Measurements from ENCODE around the gene KRTAP4-16. TPM values are rescaled to one million over a fixed set of nuclear protein-coding genes. Genes with fewer than 3 reads are reported as not detected.
"Not testable (repeated sequence)": the region's sequence is repeated elsewhere in the genome, so short reads cannot be mapped to it uniquely, and the experiment has no call there.

KRTAP4-16 gene
- total RNA-seq, 4 donors from 2014 or later = not detected

DNA sequence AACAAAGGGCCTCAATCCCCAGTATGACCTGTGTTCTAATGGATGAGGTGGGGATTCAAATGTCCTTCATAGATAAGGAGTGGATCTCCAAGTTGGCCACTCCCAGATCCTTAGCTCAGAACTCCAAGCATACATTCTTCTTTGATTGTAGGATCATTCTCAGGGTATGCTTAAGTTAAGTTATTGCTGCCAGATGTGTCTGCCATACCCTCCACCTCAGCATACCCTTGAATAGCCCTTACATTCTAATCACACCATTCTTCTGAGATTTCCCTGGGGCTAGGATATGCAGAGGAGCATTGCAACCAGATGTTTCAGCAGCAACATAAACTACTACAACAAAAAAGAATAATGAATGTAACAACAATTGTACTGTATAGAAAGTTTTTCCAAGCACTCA, 34.7 kb downstream of the KRTAP4-16 start:
- Histone ChIP-seq H3K27me3 (peaks cover 4% of the 10 kb centered on the region), H3K9me3 (no peaks in the 10 kb centered on the region), H3K36me3 (no peaks in the 10 kb centered on the region), H3K4me1 (no peaks in the 10 kb centered on the region), H3K4me3 (no peak overlapping the region), H3K27ac (no peak overlapping the region)
- no peak for TF ChIP-seq POLR2AphosphoS5 (IDR thresholded peaks at IDR 0.05)
- no peak for ATAC-seq

DNA sequence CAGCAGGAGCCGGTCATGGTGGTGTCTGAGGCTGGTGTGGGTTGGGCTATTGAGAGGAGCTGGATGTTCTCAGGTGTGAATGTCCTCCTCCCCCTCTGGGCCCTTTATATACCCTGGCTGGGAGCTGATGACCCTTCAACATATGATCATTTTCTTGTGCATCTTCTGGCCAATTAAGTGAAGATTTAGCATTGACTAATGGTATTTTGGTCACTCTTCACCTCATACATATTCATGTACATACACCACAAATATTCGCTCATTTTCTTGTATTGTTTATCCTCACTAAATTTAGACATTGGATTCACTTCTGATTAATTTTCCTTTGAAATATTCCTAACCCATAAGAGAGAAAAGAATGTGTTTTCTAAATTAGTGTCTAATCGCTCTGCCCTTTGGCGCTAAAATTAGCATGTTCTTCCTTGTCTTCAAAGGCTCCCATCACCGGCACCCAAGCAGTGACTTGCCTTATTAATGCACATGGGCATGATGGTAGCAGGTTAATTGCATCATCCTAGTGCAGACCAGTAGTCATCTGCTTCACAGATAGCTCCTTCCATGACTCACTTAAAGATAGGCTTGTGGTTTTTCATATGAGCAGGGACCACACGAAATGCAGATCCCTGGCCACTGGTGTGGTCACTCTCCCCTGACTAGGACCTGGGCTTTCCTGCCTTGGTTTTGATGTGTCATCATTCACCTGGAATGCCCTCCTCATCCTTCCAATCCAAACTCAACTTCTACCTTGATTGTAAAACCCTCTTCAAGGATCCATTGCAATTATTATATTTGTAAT, 36.0 kb downstream of the KRTAP4-16 start, which contains the start of gene KRTAP2-4:
Gene KRTAP2-4, minus strand, starts transcription at position 51 of the 796 bp plus-strand sequence. Its CDS starts 34 bp downstream, at position 17.
- ATAC-seq = no peak

DNA sequence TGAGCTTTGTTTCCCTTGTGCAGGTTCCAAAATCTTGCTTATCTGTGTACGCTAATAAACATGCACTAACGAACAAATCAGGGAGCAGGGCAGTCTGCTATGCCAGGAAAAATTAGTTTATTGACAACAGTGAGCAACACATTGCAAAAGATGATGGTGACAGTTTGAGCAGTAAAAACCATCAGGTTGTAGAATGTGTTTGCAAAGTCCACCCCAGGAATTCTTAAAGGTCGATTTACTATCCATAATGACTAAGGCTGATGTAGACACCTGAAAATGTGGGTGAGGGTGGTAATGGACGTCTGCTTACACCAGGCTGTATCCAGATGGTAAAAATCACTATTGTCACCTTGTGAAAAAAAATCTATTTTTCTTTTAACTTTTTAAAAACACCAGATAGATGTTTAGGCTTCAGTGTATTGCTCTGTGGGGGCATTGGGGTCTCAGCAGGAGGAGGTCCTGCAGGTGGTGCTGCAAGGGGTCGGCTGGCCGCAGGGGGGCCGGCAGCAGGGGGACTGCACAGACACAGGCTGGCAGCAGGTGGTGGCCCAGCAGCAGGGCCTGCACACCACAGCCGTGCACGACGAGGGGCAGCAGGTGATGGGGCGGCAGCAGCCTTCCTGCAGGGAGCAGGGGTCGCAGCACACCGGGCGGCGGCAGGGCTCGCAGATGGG, 36.9 kb downstream of the KRTAP4-16 start:
- not testable (repeated sequence) for H3K4me1 ChIP-seq, ATAC-seq
- 61 to 78% methylated on average over 4 of the region's 16 CpGs for WGBS, 2 donors (ENCODE audit: low coverage in 1 of 2)

More for the DNA sequence above, 36.0 kb downstream of the KRTAP4-16 start, which contains the start of gene KRTAP2-4:
- no peaks in the 10 kb centered on the region for H3K4me1 ChIP-seq
- TF ChIP-seq EP300 (IDR thresholded peaks at IDR 0.05) = no peak
- no peak for TF ChIP-seq POLR2A (IDR thresholded peaks at IDR 0.05)
- TF ChIP-seq CTCF (IDR thresholded peaks at IDR 0.05) = no peak
- no peak within 1 kb of the TSS for H3K27ac ChIP-seq
- no peak within 1 kb of the TSS for H3K4me3 ChIP-seq
- 86% methylated on average over 4 to 5 of the region's 6 CpGs for WGBS, 2 donors (ENCODE audit: low coverage in 1 of 2)
- H3K9me3 ChIP-seq = no peaks in the 10 kb centered on the region
- H3K27me3 ChIP-seq = peaks cover 4% of the 10 kb centered on the region
- H3K36me3 ChIP-seq = no peaks in the 10 kb centered on the region

DNA sequence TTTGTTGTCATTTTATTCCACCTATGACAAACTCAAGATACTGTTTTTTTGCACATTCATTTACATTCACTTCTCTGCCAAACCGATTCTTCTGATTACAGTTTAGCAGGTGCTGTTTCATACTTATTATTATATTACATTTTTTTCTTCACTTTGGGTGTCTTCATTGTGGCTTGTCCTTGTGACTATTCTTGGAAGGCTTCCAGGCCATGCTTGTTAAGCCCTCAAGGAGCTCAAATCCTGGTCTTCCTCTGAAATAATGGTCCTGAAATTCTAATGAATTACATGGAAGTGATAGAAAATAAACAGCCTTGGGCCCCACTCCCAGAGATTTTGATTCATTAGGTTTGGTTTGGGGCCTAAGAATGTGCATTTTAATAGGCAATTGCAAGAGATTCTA, 37.7 kb downstream of the KRTAP4-16 start:
- 76% methylated on average over 1 of the region's 1 CpG; no CpG with 5 or more reads in 1 of the 2 donors for WGBS, 2 donors (ENCODE audit: low coverage in 1 of 2)
- no peaks in the 10 kb centered on the region for H3K9me3 ChIP-seq
- no peak overlapping the region for H3K4me3 ChIP-seq
- H3K36me3 ChIP-seq = no peaks in the 10 kb centered on the region
- TF ChIP-seq EP300 (IDR thresholded peaks at IDR 0.05) (no peak), POLR2A (IDR thresholded peaks at IDR 0.05) (no peak), POLR2AphosphoS5 (IDR thresholded peaks at IDR 0.05) (no peak), CTCF (IDR thresholded peaks at IDR 0.05) (no peak)
- H3K27me3 ChIP-seq = peaks cover 14% of the 10 kb centered on the region
- H3K27ac ChIP-seq = no peak overlapping the region
- H3K4me1 ChIP-seq = no peaks in the 10 kb centered on the region
- no peak for ATAC-seq

More for the DNA sequence above, 36.9 kb downstream of the KRTAP4-16 start:
- not testable (repeated sequence) for H3K9me3 ChIP-seq, H3K4me3 ChIP-seq, H3K27ac ChIP-seq, H3K36me3 ChIP-seq, H3K27me3 ChIP-seq

- TF ChIP-seq EP300 (IDR thresholded peaks at IDR 0.05) = no peak
- no peak for TF ChIP-seq CTCF (IDR thresholded peaks at IDR 0.05)
- no peak for TF ChIP-seq POLR2A (IDR thresholded peaks at IDR 0.05)
- Histone ChIP-seq H3K27ac (no peak overlapping the region), H3K27me3 (peaks cover 20% of the 10 kb centered on the region), H3K9me3 (no peaks in the 10 kb centered on the region), H3K36me3 (no peaks in the 10 kb centered on the region), H3K4me3 (no peak overlapping the region), H3K4me1 (no peaks in the 10 kb centered on the region)
- WGBS, 2 donors (ENCODE audit: low coverage in 1 of 2) = 81 to 90% methylated on average over 4 of the region's 4 CpGs
- ATAC-seq = no peak
These were observed 38.6 kb downstream of the KRTAP4-16 start for GRCh38 chr17:41063449-41063848.

DNA sequence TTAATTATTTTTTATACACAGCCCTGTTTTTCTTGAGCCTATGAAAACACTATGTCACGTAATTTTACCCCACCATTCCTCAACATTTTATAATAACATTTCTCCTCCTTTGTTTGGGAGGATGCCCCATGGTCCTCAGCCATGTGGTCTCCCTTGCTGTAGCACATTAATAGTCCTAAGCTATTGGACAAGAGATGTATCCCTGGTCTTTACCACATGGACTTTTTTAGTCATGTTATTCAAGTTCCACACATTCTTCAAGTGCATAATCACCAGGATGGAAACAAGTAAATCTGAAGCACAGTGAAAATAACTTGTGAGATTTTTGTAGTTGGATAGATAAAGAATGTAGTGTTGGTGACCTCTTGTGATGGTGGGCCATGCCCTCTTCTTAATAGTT, 40.0 kb downstream of the KRTAP4-16 start:
- Histone ChIP-seq H3K27ac (no peak overlapping the region), H3K36me3 (no peaks in the 10 kb centered on the region), H3K9me3 (peaks cover 0 to 7% (median 0%) of the 10 kb centered on the region in 3 donors), H3K4me1 (no peaks in the 10 kb centered on the region), H3K4me3 (no peak overlapping the region), H3K27me3 (peaks cover 34% of the 10 kb centered on the region)
- no peak for ATAC-seq
- no peak for TF ChIP-seq EP300 (IDR thresholded peaks at IDR 0.05)
- TF ChIP-seq CTCF (IDR thresholded peaks at IDR 0.05) = no peak
- TF ChIP-seq POLR2AphosphoS5 (IDR thresholded peaks at IDR 0.05) = no peak
- no peak for TF ChIP-seq POLR2A (IDR thresholded peaks at IDR 0.05)
- WGBS, 2 donors (ENCODE audit: low coverage in 1 of 2) = 42 to 43% methylated on average over 1 of the region's 1 CpG
